ENCODE results near the gene CPSF4.
"Not testable (repeated sequence)": the region's sequence is repeated elsewhere in the genome, so short reads cannot be mapped to it uniquely, and the experiment has no call there.

Gene CPSF4

GRCh38 chr7:99399597-99399996 lies 39.1 kb upstream of the CPSF4 start:
- TF ChIP-seq POLR2A (IDR thresholded peaks at IDR 0.05; ENCODE audit: low read depth, low read length): no peak
- FAIRE-seq (no peak), DNase-seq (ENCODE audit: insufficient read length, low spot score) (no peak)

DNA sequence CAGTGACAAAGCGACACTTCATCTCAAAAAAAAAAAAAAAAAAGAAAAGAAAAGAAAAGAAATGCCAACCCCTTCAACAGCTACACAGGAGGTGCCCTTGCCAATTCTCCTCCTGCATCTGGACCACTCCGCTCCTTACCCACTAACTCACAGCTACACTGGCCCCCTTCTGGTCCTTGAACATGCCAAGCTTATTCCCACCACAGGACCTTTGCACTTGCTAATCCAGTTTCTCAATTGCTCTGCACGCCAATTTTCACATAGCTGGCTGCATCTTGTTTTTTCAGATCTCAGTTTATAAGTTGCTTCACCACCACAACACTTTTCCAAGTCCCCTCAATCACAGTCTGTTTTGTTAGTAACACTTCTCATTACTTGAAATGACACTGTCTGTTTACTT lies 35.9 kb upstream of the CPSF4 start:
- TF ChIP-seq POLR2A (IDR thresholded peaks at IDR 0.05; ENCODE audit: low read depth, low read length): no peak
- no peak for FAIRE-seq

GRCh38 chr7:99403764-99404163 lies 35.0 kb upstream of the CPSF4 start:
- FAIRE-seq (no peak), DNase-seq (ENCODE audit: insufficient read length, low spot score) (no peak)
- no peak for TF ChIP-seq POLR2A (IDR thresholded peaks at IDR 0.05; ENCODE audit: low read depth, low read length)

More for the DNA sequence above, 35.9 kb upstream of the CPSF4 start:
- DNase-seq (ENCODE audit: insufficient read length, low spot score): no peak

GRCh38 chr7:99404235-99404976 lies 34.3 kb upstream of the CPSF4 start:
- no peak for FAIRE-seq
- DNase-seq (ENCODE audit: insufficient read length, low spot score): peak; percentile 64
- no peak for TF ChIP-seq POLR2A (IDR thresholded peaks at IDR 0.05; ENCODE audit: low read depth, low read length)

DNA sequence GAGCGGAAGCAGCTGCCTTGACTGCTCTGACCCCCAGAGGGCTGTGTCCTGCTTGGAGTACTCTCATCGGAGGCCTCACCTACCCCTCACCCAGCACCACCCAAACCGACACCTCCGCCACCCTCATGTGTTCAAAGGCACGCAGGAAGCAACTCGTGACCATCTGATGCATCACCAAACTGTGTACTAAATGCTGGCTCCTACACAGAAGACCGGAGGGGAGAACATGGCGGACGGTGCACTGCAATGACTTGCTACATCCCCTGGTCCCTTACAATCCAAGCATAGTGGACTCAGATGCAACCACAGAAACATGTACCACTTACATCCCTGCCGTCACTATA lies 33.8 kb upstream of the CPSF4 start:
- no peak for FAIRE-seq
- no peak for DNase-seq (ENCODE audit: insufficient read length, low spot score)
- TF ChIP-seq POLR2A (IDR thresholded peaks at IDR 0.05; ENCODE audit: low read depth, low read length): no peak

DNA sequence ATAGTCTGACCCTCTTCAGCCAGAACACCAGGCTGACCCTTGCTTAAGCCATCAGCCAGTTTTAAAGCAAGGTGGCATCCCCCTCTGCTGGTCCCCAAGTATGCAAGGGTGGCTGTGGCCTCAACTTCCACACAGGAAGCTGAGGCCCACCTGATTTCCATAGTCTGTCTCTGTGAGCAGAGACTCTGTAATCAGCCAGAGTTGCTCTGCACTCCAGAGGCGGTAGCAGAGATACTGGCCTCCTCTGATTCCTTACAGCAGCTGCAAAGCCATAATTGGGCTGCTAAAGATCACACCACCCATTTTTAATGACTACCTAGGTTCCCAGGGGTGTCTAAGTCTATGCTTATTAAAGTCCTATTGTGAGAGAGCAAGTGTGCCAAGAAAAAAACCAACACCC lies 32.2 kb upstream of the CPSF4 start:
- DNase-seq (ENCODE audit: insufficient read length, low spot score): no peak
- no peak for FAIRE-seq
- no peak for TF ChIP-seq POLR2A (IDR thresholded peaks at IDR 0.05; ENCODE audit: low read depth, low read length)

DNA sequence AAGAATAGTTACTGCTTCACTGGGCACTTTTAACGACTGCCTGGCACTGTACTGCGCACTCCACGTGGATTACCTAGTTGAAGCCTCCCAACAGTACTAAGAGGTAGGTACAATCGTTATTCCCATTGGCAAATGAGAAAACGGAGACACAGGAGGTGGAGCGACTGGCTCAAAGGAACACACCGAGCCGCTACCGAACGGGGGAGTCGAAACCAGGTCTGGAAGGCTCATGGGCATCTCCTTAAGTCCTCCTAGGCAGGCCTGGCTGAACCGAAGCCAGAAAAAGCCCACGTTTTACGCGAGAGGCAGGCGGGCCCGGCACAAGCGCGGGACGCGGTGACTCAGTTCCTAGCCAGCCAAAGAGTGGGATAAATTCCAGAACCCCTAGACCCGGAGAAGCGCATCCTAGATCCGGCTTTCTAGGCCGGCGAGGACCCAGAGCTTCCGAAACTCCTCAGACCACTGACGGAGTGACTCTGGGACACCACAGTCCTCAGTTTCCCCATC lies 30.8 kb upstream of the CPSF4 start:
- FAIRE-seq: no peak
- DNase-seq (ENCODE audit: insufficient read length, low spot score): peak; percentile 61
- 0 out of 2 replicates have a peak, but pooled peaks have one; percentile 36 for TF ChIP-seq POLR2A (IDR thresholded peaks at IDR 0.05; ENCODE audit: low read depth, low read length)

DNA sequence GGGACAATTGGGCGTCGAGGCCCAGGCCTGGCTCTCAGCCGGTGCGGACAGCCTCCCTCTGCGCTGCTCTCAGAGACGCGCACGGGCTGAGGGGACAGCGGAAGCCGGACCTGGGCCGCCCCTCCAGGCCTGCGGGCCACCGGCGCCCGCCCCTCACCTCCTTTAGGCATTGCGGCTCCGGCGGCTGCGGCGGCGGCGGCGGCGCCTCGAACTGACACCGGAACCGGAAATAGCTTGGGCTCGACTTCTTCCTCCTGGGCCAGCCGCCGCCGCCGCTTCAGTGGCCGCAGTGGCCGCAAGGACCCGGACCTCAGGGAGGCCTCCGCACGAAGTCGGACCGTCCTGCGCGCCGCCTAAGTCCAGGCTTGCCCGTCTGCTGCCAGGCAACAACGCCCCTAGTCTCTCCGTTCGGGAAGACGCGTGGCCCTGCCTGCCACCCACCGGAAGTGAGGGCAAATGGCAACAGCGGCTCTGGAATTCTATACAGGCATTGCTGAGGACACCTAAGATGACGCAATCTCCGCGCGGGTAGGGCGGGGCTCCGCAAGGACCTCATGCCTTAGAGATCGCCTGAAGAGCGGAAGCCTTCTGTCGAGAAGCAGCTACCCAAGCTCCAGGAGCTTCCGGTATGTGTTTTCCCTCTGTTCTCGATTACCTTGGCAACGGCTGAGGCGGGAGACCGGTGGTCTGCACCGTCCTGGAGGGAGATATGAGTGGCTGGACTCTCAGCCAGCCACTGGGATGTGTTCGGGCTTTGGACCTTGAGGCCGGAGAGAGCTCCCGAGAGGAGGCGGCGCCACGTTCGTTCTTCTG lies 30.2 kb upstream of the CPSF4 start, which contains the start of the genes BUD31 and PDAP1:
Gene BUD31 (plus strand): TSS at position 591 of the 813 bp plus-strand sequence. CDS start 2,124 bp downstream, outside the sequence.
Gene PDAP1 (minus strand): TSS at position 219 of the 813 bp plus-strand sequence. CDS start 49 bp downstream, at position 170.
- DNase-seq (ENCODE audit: insufficient read length, low spot score) (peak; percentile 94), FAIRE-seq (peak; percentile 33)
- TF ChIP-seq POLR2A (IDR thresholded peaks at IDR 0.05; ENCODE audit: low read depth, low read length): peak; percentile 83; the same call in 1 of the 2 replicates

GRCh38 chr7:99409192-99409572 lies 29.6 kb upstream of the CPSF4 start:
- DNase-seq (ENCODE audit: insufficient read length, low spot score): no peak
- no peak for TF ChIP-seq POLR2A (IDR thresholded peaks at IDR 0.05; ENCODE audit: low read depth, low read length)
- FAIRE-seq: no peak

DNA sequence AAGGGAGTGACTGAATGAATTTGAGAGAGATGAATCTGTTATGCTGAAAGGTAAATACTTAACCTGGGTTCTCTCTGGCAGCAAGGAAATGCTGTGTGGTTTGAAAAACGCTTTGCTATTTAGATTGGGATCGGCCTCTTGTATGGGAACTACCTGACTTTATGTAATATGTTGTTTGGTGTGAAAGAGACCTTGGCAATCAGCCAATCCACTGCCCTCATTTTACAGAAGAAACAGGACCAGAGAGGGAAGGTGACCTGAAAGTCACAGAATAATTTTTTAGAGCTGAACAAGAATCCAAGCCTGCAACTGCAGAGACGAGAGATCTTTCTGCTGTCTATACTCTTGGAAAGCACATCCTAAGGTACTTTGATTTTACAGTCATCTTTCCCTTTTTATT lies 28.9 kb upstream of the CPSF4 start:
- no peak for TF ChIP-seq POLR2A (IDR thresholded peaks at IDR 0.05; ENCODE audit: low read depth, low read length)
- no peak for DNase-seq (ENCODE audit: insufficient read length, low spot score)
- no peak for FAIRE-seq

DNA sequence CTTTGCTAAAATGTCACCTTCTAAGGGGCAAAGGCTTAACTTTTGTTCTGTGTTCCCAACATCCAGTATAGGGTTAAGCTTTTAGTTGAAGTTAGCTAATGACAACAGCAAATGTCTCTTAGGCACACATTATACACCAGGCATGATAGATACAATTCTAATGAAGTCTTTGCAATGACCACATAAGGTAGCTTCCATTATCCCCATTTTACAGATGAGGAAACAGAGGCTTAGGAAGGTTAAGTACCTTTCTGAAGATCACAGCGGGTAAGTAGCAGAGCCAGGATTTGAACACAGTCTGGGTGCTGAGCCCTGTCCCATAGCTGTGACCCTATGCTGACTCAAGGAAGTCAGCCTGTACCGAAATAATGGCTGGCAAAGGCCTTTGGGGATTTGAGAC lies 28.1 kb upstream of the CPSF4 start:
- no peak for TF ChIP-seq POLR2A (IDR thresholded peaks at IDR 0.05; ENCODE audit: low read depth, low read length)
- no peak for FAIRE-seq

DNA sequence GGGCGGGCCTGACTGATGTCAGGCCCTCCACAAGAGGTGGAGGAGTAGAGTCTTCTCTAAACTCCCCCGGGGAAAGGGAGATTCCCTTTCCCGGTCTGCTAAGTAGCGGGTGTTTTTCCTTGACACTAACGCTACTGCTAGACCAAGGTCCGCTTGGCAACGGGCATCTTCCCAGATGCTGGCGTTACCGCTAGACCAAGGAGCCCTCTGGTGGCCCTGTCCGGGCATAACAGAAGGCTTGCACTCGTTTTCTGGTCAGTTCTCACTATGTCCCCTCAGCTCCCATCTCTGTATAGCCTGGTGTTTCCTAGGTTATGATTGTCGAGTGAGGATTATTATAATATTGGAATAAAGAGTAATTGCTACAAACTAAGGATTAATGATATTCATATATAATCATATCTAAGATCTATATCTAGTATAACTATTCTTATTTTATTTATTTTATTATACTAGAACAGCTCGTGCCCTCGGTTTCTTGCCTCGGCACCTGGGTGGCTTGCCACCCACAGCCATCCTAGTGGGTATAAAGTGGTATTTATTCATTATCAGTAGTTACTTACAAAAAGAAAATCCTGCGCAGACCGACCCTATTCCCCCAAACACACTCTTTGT lies 23.1 kb upstream of the CPSF4 start:
- not testable (repeated sequence) for DNase-seq (ENCODE audit: insufficient read length, low spot score); FAIRE-seq

More for the DNA sequence above, 28.1 kb upstream of the CPSF4 start:
- DNase-seq (ENCODE audit: insufficient read length, low spot score): no peak

DNA sequence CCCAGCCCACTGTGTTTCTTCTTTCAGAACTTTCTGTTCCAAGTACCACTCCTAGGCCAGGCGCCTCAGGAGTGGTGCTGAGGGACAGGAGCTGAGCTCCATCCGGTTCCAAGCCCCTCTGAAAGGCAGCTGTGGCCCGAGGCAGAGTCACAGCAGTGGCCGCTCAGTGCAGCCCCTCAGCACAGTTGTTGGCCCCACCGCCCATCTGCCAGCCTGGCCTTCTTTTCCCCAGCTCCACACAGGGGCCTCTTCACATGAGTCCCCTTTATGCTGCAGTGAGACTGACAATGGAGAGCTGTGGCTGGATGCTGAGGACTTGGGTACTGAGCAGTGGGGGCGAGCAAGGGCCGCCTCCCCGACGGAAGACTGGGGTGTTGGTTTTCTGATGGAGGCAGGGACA lies 20.5 kb upstream of the CPSF4 start:
- FAIRE-seq (no peak), DNase-seq (ENCODE audit: insufficient read length, low spot score) (no peak)
- no peak for TF ChIP-seq POLR2A (IDR thresholded peaks at IDR 0.05; ENCODE audit: low read depth, low read length)
